GM12878 (cell line): ENCODE results near the gene HPCA. TPM values are rescaled to one million over a fixed set of nuclear protein-coding genes. Genes with fewer than 3 reads are reported as not detected.

Experiments
- ATAC-seq: fragments of 200-7000 bp; cut with Tn5 transposase; 3 replicates; pipeline ENCODE4 v1.9.1; 2020; ENCODE audit warnings: mild to moderate bottlenecking, moderate library complexity
- BruUV-seq: library from RNA; stranded (reverse); fragments of 400-500 nt; replicated peaks from 2 replicates; lab custom pipeline; 2021; lab: Mats Ljungman, UMichigan
- CTCF ChIA-PET: fragments of 300-600 bp; sonication (Branson Sonifier 250); formaldehyde crosslinking; extraction: SDS; loops from one replicate; lab custom pipeline; 2021; ENCODE audit warnings: inconsistent platforms; lab: Yijun Ruan, JAX
- POLR2A ChIA-PET: fragments of 350-600 bp; formaldehyde crosslinking; extraction: SDS; loops from one replicate; lab custom pipeline; 2021; ENCODE audit warnings: inconsistent platforms; lab: Charles Lee
- RAD21 ChIA-PET: fragments of 300-600 bp; sonication (Branson Sonifier 250); formaldehyde crosslinking; loops from one replicate; lab custom pipeline; 2023; ENCODE audit warnings: antibody characterized with exemption; ENCODE audit not compliant: unreplicated experiment; lab: Charles Lee
- SMC1A ChIA-PET: fragments of 300-600 bp; sonication (Branson Sonifier 250); formaldehyde crosslinking; loops from one replicate; lab custom pipeline; 2023; ENCODE audit not compliant: unreplicated experiment, uncharacterized antibody; lab: Charles Lee
- DNase-seq: peaks from one replicate; pipeline ENCODE4 v3.0.0-alpha.2; 2011; ENCODE audit warnings: low read depth, low spot score
- FAIRE-seq: peaks from 3 replicates; lab custom pipeline; 2011; peaks lifted over from hg19 to GRCh38; lab: Jason Lieb, UNC
- H2AFZ ChIP-seq: 2 replicates; pipeline ENCODE4 v1.6.0; 2011; ENCODE audit warnings: low read depth, low read length, control low read depth; ENCODE audit not compliant: control insufficient read depth
- H3K27ac ChIP-seq: 2 replicates; pipeline ENCODE4 v1.5.1; 2011; ENCODE audit warnings: control low read depth; ENCODE audit not compliant: control insufficient read depth, insufficient read depth
- H3K27me3 ChIP-seq, 2 experiments: replicated peaks in 1 of 2; 2 replicates each; pipeline versions ENCODE4 v1.6.0 to v1.6.1; 2011; ENCODE audit warnings: low read length in 1 of 2; ENCODE audit not compliant: control insufficient read depth in 2 of 2, insufficient read depth in 2 of 2
- H3K36me3 ChIP-seq, 2 experiments: 2 replicates each; pipeline ENCODE4 v1.5.1; 2011; ENCODE audit warnings: low read length in 1 of 2; ENCODE audit not compliant: control insufficient read depth in 2 of 2, insufficient read depth in 2 of 2
- H3K4me1 ChIP-seq: 2 replicates; pipeline ENCODE4 v1.6.1; 2011; ENCODE audit warnings: mild to moderate bottlenecking, low read length, moderate library complexity, mixed read lengths; ENCODE audit not compliant: control insufficient read depth, insufficient read depth
- H3K4me2 ChIP-seq: 2 replicates; pipeline ENCODE4 v1.6.0; 2011; ENCODE audit warnings: control low read depth; ENCODE audit not compliant: control insufficient read depth, insufficient read depth
- H3K4me3 ChIP-seq: fragments of 200-600 bp; sonication (generic); 2 replicates; pipeline ENCODE4 v1.5.1; 2016
- H3K79me2 ChIP-seq: 2 replicates; pipeline ENCODE4 v1.6.0; 2011; ENCODE audit warnings: low read length; ENCODE audit not compliant: control insufficient read depth, insufficient read depth
- H3K9ac ChIP-seq: 2 replicates; pipeline ENCODE4 v1.8.0; 2011; ENCODE audit warnings: low read length, control low read depth, mixed read lengths; ENCODE audit not compliant: control insufficient read depth, insufficient read depth
- H3K9me3 ChIP-seq: replicated peaks from 3 replicates; pipeline ENCODE4 v1.5.1; 2011; ENCODE audit warnings: mild to moderate bottlenecking, low read length; ENCODE audit not compliant: control insufficient read depth, insufficient read depth
- H4K20me1 ChIP-seq: 2 replicates; pipeline ENCODE4 v1.6.0; 2011; ENCODE audit not compliant: control insufficient read depth, insufficient read depth
- BMI1 ChIP-seq: fragments of 450-650 bp; IDR thresholded peaks from 2 replicates; pipeline ENCODE4 v1.6.1; 2016; ENCODE audit warnings: mild to moderate bottlenecking, moderate library complexity, borderline replicate concordance
- CHD1 ChIP-seq: IDR thresholded peaks from 2 replicates; pipeline ENCODE4 v1.6.1; 2012; ENCODE audit warnings: low read depth, low read length, improper control_type of control experiment
- CTCF ChIP-seq, 3 experiments: IDR thresholded peaks in 2 of 3; conservative IDR thresholded peaks in 1 of 3; 2 replicates each; pipeline ENCODE4 v1.5.1; 2011; ENCODE audit warnings: low read depth in 3 of 3, low read length in 3 of 3, mild to moderate bottlenecking in 3 of 3, control low read depth in 2 of 3, moderate library complexity in 2 of 3, inconsistent platforms in 1 of 3, mixed read lengths in 1 of 3; ENCODE audit not compliant: control insufficient read depth in 2 of 3, insufficient read depth in 1 of 3; ENCODE audit errors: extremely low read depth in 1 of 3
- DPF2 ChIP-seq: fragments of 450-650 bp; IDR thresholded peaks from 2 replicates; pipeline ENCODE4 v1.6.1; 2017; ENCODE audit warnings: mild to moderate bottlenecking
- EP300 ChIP-seq, 2 experiments: fragments of 150-350 bp in 1 of 2; IDR thresholded peaks; 2 replicates each; pipeline ENCODE4 v1.6.1; 2011 to 2012; ENCODE audit warnings: low read depth in 2 of 2, low read length in 2 of 2, borderline replicate concordance in 1 of 2, improper control_type of control experiment in 1 of 2, inconsistent platforms in 1 of 2; ENCODE audit not compliant: control insufficient read depth in 1 of 2
- IKZF2 ChIP-seq, 2 experiments: fragments of 450-650 bp; IDR thresholded peaks; 2 replicates each; pipeline ENCODE4 v1.6.1; 2017; ENCODE audit warnings: mild to moderate bottlenecking in 2 of 2, moderate library complexity in 2 of 2
- IRF4 ChIP-seq: IDR thresholded peaks from 2 replicates; pipeline ENCODE4 v1.6.1; 2011; ENCODE audit warnings: low read depth, low read length
- MAX ChIP-seq: IDR thresholded peaks from 2 replicates; pipeline ENCODE4 v1.6.1; 2012; ENCODE audit warnings: low read depth, low read length, improper control_type of control experiment
- MEF2A ChIP-seq: IDR thresholded peaks from 2 replicates; pipeline ENCODE4 v1.6.1; 2011; ENCODE audit warnings: low read depth, mild to moderate bottlenecking, low read length, moderate library complexity; ENCODE audit not compliant: insufficient read depth
- POLR2A ChIP-seq: IDR thresholded peaks from 2 replicates; pipeline ENCODE4 v1.6.1; 2011; ENCODE audit warnings: low read depth, mild to moderate bottlenecking, low read length
- POLR2AphosphoS5 ChIP-seq: IDR thresholded peaks from 2 replicates; pipeline ENCODE4 v1.6.1; 2011; ENCODE audit warnings: mild to moderate bottlenecking, low read length, inconsistent platforms
- SMC3 ChIP-seq: IDR thresholded peaks from 2 replicates; pipeline ENCODE4 v1.6.1; 2011; ENCODE audit warnings: low read length, improper control_type of control experiment, borderline replicate concordance
- SPI1 ChIP-seq: IDR thresholded peaks from 2 replicates; pipeline ENCODE4 v1.6.1; 2011; ENCODE audit warnings: low read depth, mild to moderate bottlenecking, low read length, moderate library complexity, borderline replicate concordance; ENCODE audit not compliant: insufficient read depth
- SREBF2 ChIP-seq: IDR thresholded peaks from 2 replicates; pipeline ENCODE4 v1.6.1; 2012; ENCODE audit warnings: mild to moderate bottlenecking, low read length
- STAT1 ChIP-seq: fragments of 450-650 bp; conservative IDR thresholded peaks from 2 replicates; pipeline ENCODE4 v1.6.1; 2014; ENCODE audit warnings: antibody characterized with exemption, mild to moderate bottlenecking
- SUPT20H ChIP-seq: IDR thresholded peaks from 2 replicates; pipeline ENCODE4 v1.6.1; 2011; ENCODE audit warnings: low read depth, mild to moderate bottlenecking, low read length, moderate library complexity, borderline replicate concordance; ENCODE audit not compliant: control insufficient read depth
- TBL1XR1 ChIP-seq: IDR thresholded peaks from 2 replicates; pipeline ENCODE4 v1.6.1; 2012; ENCODE audit warnings: low read depth, low read length, improper control_type of control experiment
- TCF3 ChIP-seq: IDR thresholded peaks from 2 replicates; pipeline ENCODE4 v1.6.1; 2012; ENCODE audit warnings: low read depth, mild to moderate bottlenecking, low read length, borderline replicate concordance; ENCODE audit not compliant: insufficient read depth
- ZNF274 ChIP-seq: IDR thresholded peaks from one replicate; pipeline ENCODE4 v1.8.0; 2011; ENCODE audit not compliant: insufficient read length, insufficient read depth
- ZSCAN29 ChIP-seq: fragments of 450-650 bp; IDR thresholded peaks from 2 replicates; pipeline ENCODE4 v1.6.1; 2017; ENCODE audit warnings: mild to moderate bottlenecking, moderate library complexity
- ZZZ3 ChIP-seq: IDR thresholded peaks from 2 replicates; pipeline ENCODE4 v1.6.1; 2011; ENCODE audit warnings: low read depth; ENCODE audit not compliant: control insufficient read depth, insufficient read length
- WGBS: methylation state at CpG from one replicate; pipeline ENCODE4 v1.1.6; 2016; ENCODE audit warnings: low lambda C conversion rate; ENCODE audit not compliant: insufficient replicate concordance, insufficient coverage; ENCODE audit errors: missing lambda C conversion rate; 5-methylcytosine and 5-hydroxymethylcytosine counted together
- in situ Hi-C: fragments of 300-500 bp; cut with MboI; formaldehyde crosslinking; loops from 9 replicates; pipeline ENCODE4 v1.14.3; 2018; ENCODE audit warnings: mixed read lengths
- intact Hi-C: fragments of 100-400 bp; cut with micrococcal nuclease; formaldehyde crosslinking; loops from one replicate; pipeline ENCODE4 v1.14.2; 2022; ENCODE audit not compliant: unreplicated experiment
- polyA plus RNA-seq, 11 experiments: library from polyadenylated mRNA; depleted of rRNA in 4 of 11; unstranded in 6 of 11; stranded (reverse) in 5 of 11; fragments of >200 nt; fragmentation: Nextera tagmentation in 4 of 11; fragmentation: Illumina TruSeq in 1 of 11; extraction: Ambion mirVana in 4 of 11; extraction: Trizol in 1 of 11; gene quantifications; 1 replicate in 1 of 11; 2 replicates in 10 of 11; pipeline versions ENCODE4 v1.2.1 to v1.2.3, GENCODE V29; 2011 to 2016; ENCODE audit warnings: inconsistent platforms in 2 of 11, missing spikeins in 2 of 11, low read depth in 1 of 11
- total RNA-seq, 4 experiments: library from RNA; depleted of rRNA in 3 of 4; stranded (reverse); fragments of >200 nt in 3 of 4; fragmentation: Illumina TruSeq in 1 of 4; extraction: Trizol in 1 of 4; gene quantifications; 2 replicates each; pipeline versions ENCODE4 v1.2.1 to v1.2.3, GENCODE V29; 2013 to 2021

HPCA gene
- total and polyA plus RNA-seq, 10 of the 15 experiments (the other 5 are each of a cell fraction or from before 2014, with no cell fraction given) = 0.11 TPM; not detected in 9

- TF ChIP-seq SUPT20H (no peak), POLR2A (no peak)
These were observed 22.9 kb upstream of the HPCA start (continued) for GRCh38 chr1:32863218-32863880.

GRCh38 chr1:32863881-32864245 is 22.4 kb upstream of the HPCA start:
- ChIA-PET POLR2A (interaction anchor here (0.6 kb wide), 1 partner anchor 43 kb away, joined by 5 read pairs; no protein-coding TSS in a partner anchor), SMC1A (interaction anchor here (2.8 kb wide), 1 partner anchor 12 kb away, joined by 13 read pairs; no protein-coding TSS in a partner anchor)
- FAIRE-seq = no peak

More at GRCh38 chr1:32863881-32864245, 22.4 kb upstream of the HPCA start:
- WGBS = 100% methylated on average over 1 of the region's 1 CpG
- no peaks in the 10 kb centered on the region for H3K79me2 ChIP-seq
- no peaks in the 10 kb centered on the region for H4K20me1 ChIP-seq
- DNase-seq (no peak), ATAC-seq (no peak)
- intact Hi-C loops (no loop called here), in situ Hi-C loops (no loop called here)
- ChIA-PET RAD21 (no interaction called here), CTCF (interaction anchor here (1.3 to 6.5 kb wide), 4 partner anchors 9 to 91 kb away, joined by 3 to 37 read pairs (median 6); no protein-coding TSS in a partner anchor)
- H3K4me3 ChIP-seq = no peak overlapping the region
- BruUV-seq = no TSS peak
- no peak overlapping the region for H3K4me2 ChIP-seq
- H2AFZ ChIP-seq = no peak overlapping the region
- H3K27ac ChIP-seq = no peak overlapping the region
- TF ChIP-seq SREBF2 (no peak), MAX (no peak), ZZZ3 (no peak), POLR2AphosphoS5 (no peak), EP300 (IDR thresholded peaks at IDR 0.05; ENCODE audit: borderline replicate concordance in 1 of 2, control insufficient read depth in 1 of 2, low read depth in 2 of 2, low read length in 2 of 2) (no peak), IRF4 (no peak), BMI1 (no peak), STAT1 (no peak), CHD1 (no peak), ZNF274 (no peak), ZSCAN29 (no peak), DPF2 (no peak), CTCF (IDR thresholded peaks at IDR 0.05 in 2 of 3, conservative IDR thresholded peaks at IDR 0.05 in 1 of 3; ENCODE audit: control insufficient read depth in 2 of 3, extremely low read depth in 1 of 3, insufficient read depth in 1 of 3, low read depth in 3 of 3, low read length in 3 of 3) (no peak), MEF2A (no peak), TBL1XR1 (no peak), IKZF2 (IDR thresholded peaks at IDR 0.05) (no peak), SPI1 (no peak), SMC3 (no peak), TCF3 (no peak)
- H3K4me1 ChIP-seq = no peaks in the 10 kb centered on the region
- H3K36me3 ChIP-seq = peaks cover 7 to 19% of the 10 kb centered on the region in 2 experiments
- H3K27me3 ChIP-seq = no peaks in the 10 kb centered on the region
- H3K9me3 ChIP-seq = no peaks in the 10 kb centered on the region
- H3K9ac ChIP-seq = no peak overlapping the region
